Measurements from ENCODE around the gene CPEB1.
"Not testable (repeated sequence)": the region's sequence is repeated elsewhere in the genome, so short reads cannot be mapped to it uniquely, and the experiment has no call there.

CPEB1 gene

GRCh38 chr15:82649226-82649999, 2.2 kb upstream of the CPEB1 start:
- DNase-seq (ENCODE audit: low spot score) = no peak

DNA sequence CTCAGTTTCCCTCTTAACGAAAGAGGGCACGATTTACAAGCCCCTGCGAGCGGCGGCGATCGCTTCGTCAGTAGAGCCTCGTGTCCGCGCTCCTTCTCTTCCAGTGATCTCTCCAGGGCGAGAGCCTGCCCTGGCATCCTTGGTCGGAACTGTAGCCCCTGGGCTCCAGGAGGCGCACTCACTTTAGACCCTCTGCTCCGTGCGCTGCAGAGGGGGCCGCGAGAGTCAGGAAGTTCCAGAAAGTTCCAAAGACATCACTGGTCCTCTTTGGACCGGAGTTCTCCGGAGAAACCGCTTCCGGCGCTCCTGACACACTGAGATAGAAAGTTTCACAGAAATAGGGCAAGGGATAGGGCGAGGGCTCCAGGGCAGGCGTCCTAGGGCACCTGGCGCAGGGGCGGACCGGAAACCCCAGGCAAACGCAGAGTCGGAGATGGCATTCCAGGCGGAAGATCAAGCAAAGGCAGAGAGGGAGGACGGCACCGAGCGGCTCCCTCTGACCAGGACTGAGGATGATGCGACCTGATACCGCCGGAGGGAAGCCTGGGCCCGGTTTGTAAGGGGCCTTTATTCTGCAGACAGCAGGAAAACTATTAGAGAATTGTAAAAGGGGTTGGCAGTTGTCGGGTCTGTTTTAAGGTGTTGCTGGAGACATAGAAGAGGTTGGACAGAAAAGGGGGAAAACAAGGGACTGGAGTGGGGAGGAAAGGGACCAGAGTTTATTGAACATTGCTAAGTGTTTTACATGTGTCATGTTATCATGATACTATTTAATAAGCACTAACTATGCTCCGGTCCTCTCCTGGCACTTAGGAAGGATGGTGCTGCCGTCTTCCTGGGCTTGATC, 1.3 kb upstream of the CPEB1 start:
- no peak for DNase-seq (ENCODE audit: low spot score)

DNA sequence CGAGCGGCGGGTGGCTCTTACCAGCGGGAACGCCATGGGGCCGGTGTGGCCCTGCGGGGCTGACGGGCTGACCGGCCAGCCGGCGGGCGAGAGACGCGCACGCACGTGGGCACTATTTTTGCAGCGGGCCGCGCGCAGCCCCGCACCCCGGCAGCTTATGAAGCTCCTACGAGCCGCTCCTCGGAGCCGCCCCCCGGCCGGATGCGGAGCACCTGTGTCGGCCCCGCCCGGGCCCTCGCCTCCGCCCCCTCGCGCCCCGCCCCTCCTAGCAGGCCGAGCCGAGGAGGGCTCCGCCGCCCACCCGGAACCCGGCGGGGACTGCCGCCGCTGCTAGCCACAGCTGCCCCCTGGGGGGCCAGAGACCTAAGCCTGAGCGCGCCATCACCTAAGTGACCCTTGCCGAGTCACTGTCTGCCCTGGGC, 683 bp upstream of the CPEB1 start:
- DNase-seq (ENCODE audit: low spot score) = no peak

DNA sequence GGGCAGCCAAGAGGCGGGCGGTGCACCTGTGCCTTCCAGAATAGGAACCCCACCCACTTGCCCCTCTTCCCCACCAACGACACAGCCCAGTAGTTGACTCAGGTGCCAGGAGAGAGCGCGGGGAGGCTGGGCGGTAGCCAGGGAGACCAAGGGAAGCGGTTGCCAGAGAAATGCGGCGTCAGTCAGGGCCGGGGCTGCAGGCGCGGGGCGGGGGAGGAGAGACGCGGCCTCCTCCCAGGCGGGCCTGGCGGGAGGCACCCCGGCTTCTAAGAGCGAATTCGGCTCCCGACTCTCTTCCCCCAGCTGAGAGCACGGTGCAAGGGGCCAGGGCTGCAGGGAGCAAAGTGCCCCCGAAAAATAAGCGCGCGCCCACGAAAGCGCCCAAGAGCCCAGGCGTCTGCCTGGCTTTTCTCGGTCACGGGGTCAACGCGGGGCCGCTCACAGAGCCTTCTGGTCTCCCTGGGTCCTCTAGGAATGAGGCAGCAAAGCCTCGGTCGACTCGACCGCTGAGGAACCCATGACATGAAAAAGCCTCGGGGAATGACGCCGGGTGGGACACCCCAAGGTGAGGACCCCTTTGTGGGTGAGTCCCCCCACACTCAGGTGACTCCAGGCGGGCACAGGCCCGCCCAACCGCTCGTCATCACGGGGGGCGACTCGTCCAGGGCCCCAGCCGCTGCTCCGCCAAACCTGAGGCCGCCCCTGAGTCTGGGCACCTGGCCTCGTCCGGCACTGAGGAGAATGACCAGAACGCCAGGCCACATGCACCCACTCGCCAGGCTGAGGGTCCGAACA, 716 bp downstream of the CPEB1 start:
- peak; percentile 57 for DNase-seq (ENCODE audit: low spot score)

DNA sequence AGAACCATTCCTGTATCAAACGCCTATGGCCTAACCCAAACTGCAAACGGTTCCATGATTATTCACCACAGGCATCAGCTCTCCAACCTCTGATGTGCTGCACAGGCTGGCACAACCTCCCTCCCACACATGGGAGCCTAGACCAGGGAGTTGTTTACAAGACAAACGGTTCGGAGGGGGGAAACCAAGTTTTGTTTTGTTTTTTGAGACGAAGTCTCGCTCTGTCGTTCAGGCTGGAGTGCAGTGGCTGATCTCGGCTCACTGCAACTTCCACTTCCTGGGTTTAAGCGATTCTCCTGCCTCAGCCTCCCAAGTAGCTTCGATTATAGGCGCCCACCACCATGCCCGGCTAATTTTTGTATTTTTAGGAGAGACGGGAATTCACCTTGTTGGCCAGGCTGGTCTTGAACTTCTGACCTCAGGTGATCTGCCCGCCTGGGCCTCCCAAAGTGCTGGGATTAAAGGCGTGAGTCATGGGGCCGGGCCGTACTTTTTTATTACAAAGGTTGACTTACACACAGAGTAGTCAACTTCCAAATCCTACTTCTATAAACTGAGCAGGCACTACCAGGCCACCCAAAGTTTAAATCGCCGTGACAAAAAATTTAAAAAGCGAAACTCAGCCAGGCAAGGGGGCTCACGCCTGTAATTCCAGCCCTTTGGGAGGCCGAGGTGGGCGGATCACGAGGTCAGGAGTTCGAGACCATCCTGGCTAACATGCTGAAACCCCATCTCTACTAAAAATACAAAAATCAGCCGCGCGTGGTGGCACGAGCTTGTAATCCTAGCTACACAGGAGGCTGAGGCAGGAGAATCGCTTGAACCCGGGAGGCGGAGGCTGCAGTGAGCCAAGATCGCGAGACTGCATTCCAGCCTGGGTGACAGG, 2.0 kb downstream of the CPEB1 start:
- not testable (repeated sequence) for DNase-seq (ENCODE audit: low spot score)

GRCh38 chr15:82643992-82644391, 3.2 kb downstream of the CPEB1 start:
- no peak for DNase-seq (ENCODE audit: low spot score)

DNA sequence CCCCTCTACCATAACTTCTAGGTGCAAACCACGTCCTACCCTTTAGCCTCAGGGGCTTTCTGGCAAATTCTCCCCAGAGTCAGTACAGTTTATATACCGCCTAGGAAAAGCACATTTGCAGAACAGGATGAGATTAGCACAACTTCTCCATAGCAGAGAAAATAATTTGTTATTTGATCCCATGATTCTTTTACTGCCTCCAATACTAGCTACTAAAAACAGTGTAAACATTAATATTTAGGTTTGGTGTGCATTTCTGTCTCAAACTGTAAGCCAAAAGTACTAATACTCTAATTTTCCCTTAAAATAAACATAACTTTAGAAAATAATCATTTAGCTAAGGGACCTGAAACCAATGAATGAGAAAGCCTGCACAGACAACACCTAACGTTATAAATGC, 4.5 kb downstream of the CPEB1 start:
- no peak for DNase-seq (ENCODE audit: low spot score)

DNA sequence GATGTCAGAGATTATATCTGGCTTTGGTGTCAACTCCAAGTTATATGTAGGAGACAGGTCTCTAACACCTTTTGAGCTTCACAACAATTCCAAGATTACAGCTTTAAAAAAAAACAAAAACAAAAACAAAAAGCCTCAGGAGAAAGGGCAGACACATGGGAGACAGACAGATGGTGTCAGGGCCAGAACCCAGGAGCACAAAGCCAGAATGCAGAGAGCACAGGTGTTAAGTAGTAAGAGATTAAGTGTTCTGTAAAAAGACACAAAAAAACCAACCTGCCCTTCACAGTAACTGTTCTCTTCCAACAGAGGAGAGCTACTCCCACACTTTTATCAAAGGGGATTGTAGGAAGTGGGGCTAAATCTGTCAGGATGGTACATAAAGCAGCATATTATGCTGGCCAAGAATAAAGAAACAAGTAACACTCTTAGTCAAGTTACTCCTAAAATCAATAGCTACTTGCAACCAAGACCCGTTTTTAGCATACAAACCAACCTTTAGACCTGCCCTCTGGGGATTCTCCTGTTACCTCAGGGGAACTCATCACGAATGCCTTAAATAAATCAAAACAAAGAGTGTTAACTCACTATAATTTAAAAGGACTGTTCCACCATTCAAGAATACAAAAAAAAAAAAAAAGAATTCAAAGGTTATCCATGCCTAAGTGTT, 5.9 kb downstream of the CPEB1 start:
- DNase-seq (ENCODE audit: low spot score) = no peak

- no peak for DNase-seq (ENCODE audit: low spot score)
Observed at GRCh38 chr15:82640672-82641071, 6.5 kb downstream of the CPEB1 start.

DNA sequence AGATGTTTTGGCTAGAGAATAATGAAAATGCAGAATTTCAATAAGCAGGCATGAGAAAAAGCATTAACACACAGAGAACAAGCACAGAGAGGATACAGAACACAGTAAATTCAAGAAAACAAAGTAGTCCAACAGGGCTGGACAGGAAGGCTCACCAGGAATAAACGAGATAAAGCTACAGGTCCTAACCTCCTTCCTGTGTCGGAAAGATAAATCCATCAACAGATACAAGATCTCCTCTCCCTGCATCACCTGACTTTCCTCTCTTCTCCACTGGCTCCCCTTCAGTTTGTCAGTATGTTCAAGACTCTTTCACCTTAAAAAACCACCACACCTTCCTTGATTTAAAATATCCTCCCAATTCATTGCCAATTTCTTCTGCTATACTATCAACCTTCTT, 11.4 kb downstream of the CPEB1 start:
- DNase-seq (ENCODE audit: low spot score) = no peak

GRCh38 chr15:82630033-82630432, 17.1 kb downstream of the CPEB1 start:
- no peak for DNase-seq (ENCODE audit: low spot score)

- DNase-seq (ENCODE audit: low spot score) = no peak
Observed at GRCh38 chr15:82625136-82625535, 22.0 kb downstream of the CPEB1 start.

DNA sequence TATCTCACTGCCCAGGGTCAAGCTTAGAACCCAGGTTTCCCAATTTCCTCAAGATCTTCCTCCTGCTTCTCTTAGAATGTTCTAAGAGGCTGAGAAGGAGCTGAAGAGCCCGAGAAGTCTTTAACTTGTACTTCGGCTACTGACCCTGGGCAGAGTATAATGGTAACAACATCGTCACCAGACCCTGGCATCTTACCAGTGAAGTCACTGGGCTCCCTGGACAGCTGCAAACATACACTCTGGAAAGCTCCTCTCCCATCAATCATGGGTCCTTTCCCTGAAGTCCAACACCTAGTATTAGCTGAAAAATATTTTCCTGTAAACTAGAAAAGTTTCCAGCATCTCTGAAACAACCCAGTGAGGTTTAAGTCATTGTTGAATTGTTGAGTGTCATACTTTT, 22.7 kb downstream of the CPEB1 start:
- no peak for DNase-seq (ENCODE audit: low spot score)

GRCh38 chr15:82624008-82624407, 23.2 kb downstream of the CPEB1 start:
- DNase-seq (ENCODE audit: low spot score) = no peak

- no peak for DNase-seq (ENCODE audit: low spot score)
Observed at GRCh38 chr15:82621970-82622369, 25.2 kb downstream of the CPEB1 start.

DNA sequence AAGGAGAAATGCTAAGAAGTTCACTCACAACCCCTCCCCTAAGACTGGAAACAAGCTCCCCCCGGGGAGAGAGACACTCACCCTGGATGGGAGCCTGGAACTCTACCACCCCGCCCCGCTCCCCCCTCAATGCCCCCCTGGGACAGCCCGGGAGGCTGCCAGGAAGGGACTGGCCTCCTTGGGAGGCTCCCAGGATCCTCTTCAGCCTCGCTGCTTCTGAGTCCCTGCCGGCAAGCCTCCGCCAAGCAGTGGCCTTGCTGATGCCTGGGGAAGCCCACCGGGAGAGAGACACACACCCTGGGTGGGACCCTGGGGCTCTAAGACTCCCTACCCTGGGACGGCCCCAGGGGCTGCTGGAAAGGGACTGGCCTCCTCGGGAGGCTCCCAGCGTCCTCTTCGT, 33.4 kb downstream of the CPEB1 start:
- no peak for DNase-seq (ENCODE audit: low spot score)

DNA sequence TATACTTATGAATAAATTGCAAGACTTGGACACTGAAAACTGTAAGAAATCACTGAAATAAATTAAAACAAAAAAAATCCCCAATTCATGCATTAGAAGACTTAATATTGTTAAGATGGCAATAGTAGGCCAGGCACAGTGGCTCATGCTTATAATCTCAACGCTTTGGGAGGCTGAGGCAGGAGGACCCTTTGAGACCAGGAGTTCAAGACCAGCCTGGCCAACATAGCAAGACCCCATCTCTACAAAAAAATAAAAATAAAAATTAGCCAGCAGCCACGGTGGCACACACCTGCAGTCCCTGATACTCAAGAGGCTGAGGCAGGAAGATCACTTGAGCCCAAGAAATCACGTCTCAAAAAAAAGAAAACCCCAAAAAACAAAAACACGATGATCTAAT, 35.8 kb downstream of the CPEB1 start:
- no peak for DNase-seq (ENCODE audit: low spot score)

GRCh38 chr15:82602195-82602594, 45.0 kb downstream of the CPEB1 start:
- DNase-seq (ENCODE audit: low spot score) = no peak

- no peak for DNase-seq (ENCODE audit: low spot score)
Observed at GRCh38 chr15:82599862-82600261, 47.3 kb downstream of the CPEB1 start.

- DNase-seq (ENCODE audit: low spot score) = no peak
Observed at GRCh38 chr15:82597815-82598214, 49.3 kb downstream of the CPEB1 start.

DNA sequence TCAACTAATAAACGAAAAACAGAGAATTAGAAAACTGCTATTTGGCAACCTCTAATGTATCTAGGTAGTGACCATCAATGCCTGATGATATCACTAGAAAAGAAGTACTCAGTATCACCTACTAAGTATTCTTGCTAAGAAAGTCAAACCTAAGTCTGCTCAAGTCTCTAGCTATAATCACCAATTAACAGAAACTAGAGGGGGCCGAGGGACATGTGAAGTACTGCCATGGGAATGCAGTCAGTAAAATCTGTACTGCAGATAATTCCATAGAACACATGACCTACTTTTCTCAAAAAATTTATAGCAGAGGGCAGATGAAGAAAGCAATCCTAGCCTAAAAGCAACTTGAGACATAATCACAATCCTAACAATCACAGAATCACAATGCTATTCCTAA, 51.4 kb downstream of the CPEB1 start:
- DNase-seq (ENCODE audit: low spot score) = no peak

Measured in ecto neural progenitor cell (in vitro differentiated cells).